PC-3 (cell line): ENCODE results near the gene TSTD1. TPM values are rescaled to one million over a fixed set of nuclear protein-coding genes. Genes with fewer than 3 reads are reported as not detected.

Experiments
- ATAC-seq: fragments of 200-7000 bp; cut with Tn5 transposase; 2 replicates; pipeline ENCODE4 v1.9.1; 2020; ENCODE audit warnings: mild to moderate bottlenecking, moderate library complexity
- BruUV-seq: library from RNA; stranded (reverse); fragments of 400-500 nt; replicated peaks from 2 replicates; lab custom pipeline; 2021; lab: Mats Ljungman, UMichigan
- CTCF ChIA-PET: fragments of 300-600 bp; sonication (Branson Sonifier 250); formaldehyde crosslinking; loops from one replicate; lab custom pipeline; 2022; ENCODE audit warnings: antibody characterized with exemption; lab: Charles Lee
- POLR2A ChIA-PET: fragments of 300-600 bp; sonication (Branson Sonifier 250); formaldehyde crosslinking; loops from one replicate; lab custom pipeline; 2022; ENCODE audit warnings: antibody characterized with exemption; ENCODE audit not compliant: unreplicated experiment; lab: Charles Lee
- DNase-seq: peaks from one replicate; pipeline ENCODE4 v3.0.0-alpha.2; 2015
- H2AFZ ChIP-seq: fragments of 300-600 bp; sonication (generic); 2 replicates; pipeline ENCODE4 v1.6.0; 2016; ENCODE audit warnings: antibody characterized with exemption, low read length
- H3F3A ChIP-seq: fragments of 300-600 bp; sonication (generic); one replicate; pipeline ENCODE4 v1.6.0; 2017; ENCODE audit warnings: antibody characterized with exemption, low read length, control low read depth, mild to moderate bottlenecking; ENCODE audit not compliant: unreplicated experiment
- H3K27ac ChIP-seq: fragments of 300-600 bp; sonication (generic); 2 replicates; pipeline ENCODE4 v1.5.1; 2016; ENCODE audit warnings: mild to moderate bottlenecking, low read length
- H3K27me3 ChIP-seq: fragments of 300-600 bp; sonication (generic); 2 replicates; pipeline ENCODE4 v1.6.1; 2016; ENCODE audit warnings: low read length, mixed read lengths
- H3K36me3 ChIP-seq: fragments of 300-600 bp; sonication (generic); 2 replicates; pipeline ENCODE4 v1.6.1; 2016; ENCODE audit warnings: low read depth, mixed run types, low read length, mixed read lengths
- H3K4me1 ChIP-seq: fragments of 300-600 bp; sonication (generic); 2 replicates; pipeline ENCODE4 v1.5.1; 2016; ENCODE audit warnings: low read length; ENCODE audit not compliant: insufficient read depth
- H3K4me2 ChIP-seq: fragments of 300-600 bp; sonication (generic); 2 replicates; pipeline ENCODE4 v1.6.0; 2016; ENCODE audit warnings: low read length
- H3K4me3 ChIP-seq: fragments of 300-600 bp; sonication (generic); 2 replicates; pipeline ENCODE4 v1.5.1; 2016; ENCODE audit warnings: mild to moderate bottlenecking, low read length, mixed read lengths
- H3K79me2 ChIP-seq: fragments of 300-600 bp; sonication (generic); 2 replicates; pipeline ENCODE4 v1.6.1; 2017; ENCODE audit warnings: low read length, mixed read lengths
- H3K9ac ChIP-seq: fragments of 300-600 bp; sonication (generic); 2 replicates; pipeline ENCODE4 v1.6.0; 2016; ENCODE audit warnings: mild to moderate bottlenecking, low read length
- H3K9me2 ChIP-seq: fragments of 300-600 bp; sonication (generic); replicated peaks from 2 replicates; pipeline ENCODE4 v1.6.1; 2016; ENCODE audit warnings: mixed run types, low read length, mixed read lengths
- H3K9me3 ChIP-seq: fragments of 300-600 bp; sonication (generic); 2 replicates; pipeline ENCODE4 v1.6.1; 2016; ENCODE audit warnings: low read length, mixed read lengths
- H4K20me1 ChIP-seq: fragments of 300-600 bp; sonication (generic); 2 replicates; pipeline ENCODE4 v1.6.1; 2016; ENCODE audit warnings: low read length, mixed read lengths
- CTCF ChIP-seq: fragments of 300-600 bp; sonication (generic); conservative IDR thresholded peaks from 2 replicates; pipeline ENCODE4 v1.5.1; 2017; ENCODE audit warnings: antibody characterized with exemption, low read depth, mild to moderate bottlenecking, low read length
- EZH2 ChIP-seq: fragments of 300-600 bp; sonication (generic); IDR thresholded peaks from one replicate; pipeline ENCODE4 v1.6.1; 2017; ENCODE audit warnings: antibody characterized with exemption, mild to moderate bottlenecking, low read length; ENCODE audit not compliant: unreplicated experiment
- EZH2phosphoT487 ChIP-seq: fragments of 300-600 bp; sonication (generic); IDR thresholded peaks from 2 replicates; pipeline ENCODE4 v1.6.1; 2018; ENCODE audit warnings: mild to moderate bottlenecking, antibody characterized with exemption, low read length, borderline replicate concordance
- intact Hi-C: fragments of 100-400 bp; cut with micrococcal nuclease; formaldehyde crosslinking; loops from 2 replicates; pipeline ENCODE4 v1.9.0; 2023
- total RNA-seq: library from RNA; depleted of rRNA; stranded (reverse); fragments of >200 nt; gene quantifications from 2 replicates; pipeline ENCODE4 v1.2.3, GENCODE V29; 2014

The TSTD1 gene
- total RNA-seq, 1 experiment from 2014 or later, result 16.5 TPM

- TF ChIP-seq EZH2phosphoT487 (no peak), EZH2 (no peak), CTCF (no peak)
- intact Hi-C loops, result no loop called here
- CTCF ChIA-PET, result interaction anchor here (0.6 to 1.0 kb wide), 2 partner anchors 64 to 1551 kb away, joined by 3 to 4 read pairs; no protein-coding TSS in a partner anchor
- Histone ChIP-seq H3K27ac (no peak overlapping the region), H3K4me1 (no peaks in the 10 kb centered on the region), H3K9me2 (no peaks in the 10 kb centered on the region), H3K4me2 (no peak overlapping the region), H3F3A (no peaks in the 10 kb centered on the region), H2AFZ (no peak overlapping the region), H3K9me3 (no peaks in the 10 kb centered on the region), H3K9ac (no peak overlapping the region), H4K20me1 (no peaks in the 10 kb centered on the region), H3K79me2 (no peaks in the 10 kb centered on the region), H3K36me3 (no peaks in the 10 kb centered on the region), H3K4me3 (no peak overlapping the region), H3K27me3 (no peaks in the 10 kb centered on the region)
- BruUV-seq, result no TSS peak
- DNase-seq (no peak), ATAC-seq (no peak)
- POLR2A ChIA-PET, result no interaction called here
Measured at GRCh38 chr1:161061419-161061818, 22.7 kb upstream of the TSTD1 start.

- no peaks in the 10 kb centered on the region for H3K4me1 ChIP-seq
- no peaks in the 10 kb centered on the region for H3K79me2 ChIP-seq
- no peak overlapping the region for H2AFZ ChIP-seq
- ChIA-PET CTCF (interaction anchor here (0.5 kb wide), 1 partner anchor 166 kb away, joined by 9 read pairs; no protein-coding TSS in a partner anchor), POLR2A (interaction anchor here (0.6 kb wide), 1 partner anchor 20 kb away, joined by 34 read pairs; no protein-coding TSS in a partner anchor)
- H3K4me3 ChIP-seq, result no peak overlapping the region
- TF ChIP-seq CTCF (no peak), EZH2 (no peak), EZH2phosphoT487 (no peak)
- no peaks in the 10 kb centered on the region for H3K9me2 ChIP-seq
- H3K27me3 ChIP-seq, result no peaks in the 10 kb centered on the region
- no peak overlapping the region for H3K27ac ChIP-seq
- no peaks in the 10 kb centered on the region for H3K36me3 ChIP-seq
- no peak for DNase-seq
- intact Hi-C loops, result no loop called here
- H4K20me1 ChIP-seq, result no peaks in the 10 kb centered on the region
- H3F3A ChIP-seq, result no peaks in the 10 kb centered on the region
- no peak overlapping the region for H3K4me2 ChIP-seq
- no peak for ATAC-seq
- H3K9me3 ChIP-seq, result no peaks in the 10 kb centered on the region
- no TSS peak for BruUV-seq
- no peak overlapping the region for H3K9ac ChIP-seq
Measured at GRCh38 chr1:161059293-161059692, 20.5 kb upstream of the TSTD1 start.

GRCh38 chr1:161054805-161055204, 16.0 kb upstream of the TSTD1 start:
- H3K27ac ChIP-seq, result no peak overlapping the region
- no peaks in the 10 kb centered on the region for H3K79me2 ChIP-seq
- H3K4me3 ChIP-seq, result no peak overlapping the region
- ATAC-seq (no peak), DNase-seq (no peak)
- H3K9ac ChIP-seq, result no peak overlapping the region
- ChIA-PET POLR2A (no interaction called here), CTCF (no interaction called here)
- H3K4me1 ChIP-seq, result no peaks in the 10 kb centered on the region
- TF ChIP-seq EZH2phosphoT487, result no peak
- TF ChIP-seq CTCF, result peak; percentile 39
- no peak for TF ChIP-seq EZH2
- intact Hi-C loops, result no loop called here
- BruUV-seq, result no TSS peak
- no peaks in the 10 kb centered on the region for H3K9me3 ChIP-seq
- no peaks in the 10 kb centered on the region for H3K9me2 ChIP-seq
- H2AFZ ChIP-seq, result no peak overlapping the region
- H3K36me3 ChIP-seq, result no peaks in the 10 kb centered on the region
- H3K4me2 ChIP-seq, result no peak overlapping the region
- H4K20me1 ChIP-seq, result no peaks in the 10 kb centered on the region
- H3F3A ChIP-seq, result no peaks in the 10 kb centered on the region
- H3K27me3 ChIP-seq, result no peaks in the 10 kb centered on the region
